ENCODE measurements around the gene NAT8. TPM values are rescaled to one million over a fixed set of nuclear protein-coding genes. Genes with fewer than 3 reads are reported as not detected.

The NAT8 gene
- total RNA-seq, 4 donors from 2014 or later, result not detected

- WGBS, 2 donors, result 90 to 94% methylated on average over 5 of the region's 5 CpGs
- no peak for DNase-seq (ENCODE audit: low spot score in 2 of 2)
- TF ChIP-seq CTCF (IDR thresholded peaks at IDR 0.05) (no peak), POLR2A (IDR thresholded peaks at IDR 0.05) (no peak)
- no peak overlapping the region for H3K4me3 ChIP-seq (ENCODE audit: low read depth, poor library complexity, severe bottlenecking)
- intact Hi-C loops (cut with DNase I; ENCODE audit: low total_unique reads), result no loop called here
These were observed 40.4 kb downstream of the NAT8 start for GRCh38 chr2:73601780-73602179.

GRCh38 chr2:73594251-73594650 is 48.0 kb downstream of the NAT8 start:
- H3K4me3 ChIP-seq (ENCODE audit: low read depth, poor library complexity, severe bottlenecking), result no peak overlapping the region
- intact Hi-C loops (cut with DNase I; ENCODE audit: low total_unique reads), result no loop called here
- no peak for TF ChIP-seq POLR2A (IDR thresholded peaks at IDR 0.05)
- no peak for TF ChIP-seq CTCF (IDR thresholded peaks at IDR 0.05)
- no peak for DNase-seq (ENCODE audit: low spot score in 2 of 2)
- 73 to 96% methylated on average over 2 of the region's 2 CpGs for WGBS, 2 donors

GRCh38 chr2:73593680-73594079 is 48.5 kb downstream of the NAT8 start:
- WGBS, 2 donors, result 86 to 94% methylated on average over 2 of the region's 2 CpGs
- DNase-seq (ENCODE audit: low spot score in 2 of 2), result no peak
- TF ChIP-seq CTCF (IDR thresholded peaks at IDR 0.05), result no peak
- TF ChIP-seq POLR2A (IDR thresholded peaks at IDR 0.05), result no peak
- H3K4me3 ChIP-seq (ENCODE audit: low read depth, poor library complexity, severe bottlenecking), result no peak overlapping the region
- intact Hi-C loops (cut with DNase I; ENCODE audit: low total_unique reads), result no loop called here

Other genes starting within 250 kb of the NAT8 start
- gene TPRKB, start 94.9 kb upstream of the NAT8 start, total RNA-seq, result 10 to 100 TPM; 17.2 to 32.2 (median 25.4) TPM
- gene DUSP11, start 137.7 kb upstream of the NAT8 start, total RNA-seq, result 10 to 100 TPM; 40.6 to 53.7 (median 41.9) TPM
- gene C2orf78, start 141.8 kb upstream of the NAT8 start, total RNA-seq, result not detected
- 10 to 100 TPM; 30.5 to 49.1 (median 36.6) TPM for gene STAMBP, start 186.5 kb upstream of the NAT8 start, total RNA-seq